Stimulated activated CD8-positive, alpha-beta memory T cell treated with anti-CD3 and anti-CD28 coated beads, Interleukin-7, amount 100 ng/mL, for 1 hour (primary cell): Measurements from ENCODE around the gene DDX46.
"Not testable (repeated sequence)": the region's sequence is repeated elsewhere in the genome, so short reads cannot be mapped to it uniquely, and the experiment has no call there.

Experiments used
- DNase-seq, 2 donors: peaks; one replicate each; pipeline ENCODE4 v3.0.0-alpha.2; 2020; ENCODE audit warnings: low read depth in 2 of 2

Gene DDX46

GRCh38 chr5:134840811-134841210 lies 82.2 kb downstream of the DDX46 start:
- no peak for DNase-seq

GRCh38 chr5:134844252-134844651 lies 85.7 kb downstream of the DDX46 start:
- no peak for DNase-seq

GRCh38 chr5:134845335-134845851 lies 86.8 kb downstream of the DDX46 start:
- DNase-seq: no peak

DNA sequence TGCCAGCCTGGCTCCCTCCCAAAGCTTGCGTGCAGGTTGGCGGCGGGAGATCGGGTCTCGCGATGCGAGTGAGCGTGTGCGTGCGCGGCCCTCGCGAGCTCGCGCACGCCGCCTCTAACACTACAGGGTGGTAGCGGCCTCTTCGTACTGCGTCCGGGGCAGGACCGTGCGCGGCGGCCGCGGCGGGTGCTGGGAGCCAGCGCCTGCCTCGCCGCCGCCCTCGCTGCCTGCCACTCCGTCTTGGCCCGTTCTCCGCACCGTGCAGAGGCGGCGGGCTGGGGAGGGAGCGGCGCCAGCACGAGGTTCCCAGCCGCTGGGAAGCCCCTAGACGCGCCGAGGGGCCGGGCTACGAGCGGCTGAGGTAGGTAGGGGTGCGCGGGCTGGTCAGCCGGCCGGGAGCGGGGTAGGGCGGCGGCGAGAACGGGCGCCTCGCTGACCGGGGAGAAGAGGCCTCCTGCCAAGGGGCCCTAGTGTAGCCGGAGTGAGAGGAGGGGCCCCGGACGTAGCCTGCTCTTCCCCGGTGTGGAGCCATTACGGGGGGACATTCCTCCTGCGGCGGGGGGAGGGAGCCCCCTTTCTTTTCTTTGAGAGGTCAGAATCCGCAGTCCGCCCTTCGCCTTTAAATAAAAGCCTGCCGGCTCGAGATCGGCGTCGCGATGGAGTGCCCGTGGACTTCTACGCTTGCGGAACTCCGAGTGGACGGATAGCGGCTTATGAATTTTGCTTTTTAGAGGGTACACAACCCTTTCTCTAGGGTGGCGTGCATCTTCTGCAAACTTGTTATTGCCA lies 87.5 kb downstream of the DDX46 start, which contains the start of gene C5orf24:
Gene C5orf24, plus strand, starts transcription at position 117 of the 789 bp plus-strand sequence. CDS start 8,933 bp downstream, outside the sequence.
- peak; percentile 80 to 82 for DNase-seq

GRCh38 chr5:134846641-134846960 lies 88.0 kb downstream of the DDX46 start:
- DNase-seq: no peak

DNA sequence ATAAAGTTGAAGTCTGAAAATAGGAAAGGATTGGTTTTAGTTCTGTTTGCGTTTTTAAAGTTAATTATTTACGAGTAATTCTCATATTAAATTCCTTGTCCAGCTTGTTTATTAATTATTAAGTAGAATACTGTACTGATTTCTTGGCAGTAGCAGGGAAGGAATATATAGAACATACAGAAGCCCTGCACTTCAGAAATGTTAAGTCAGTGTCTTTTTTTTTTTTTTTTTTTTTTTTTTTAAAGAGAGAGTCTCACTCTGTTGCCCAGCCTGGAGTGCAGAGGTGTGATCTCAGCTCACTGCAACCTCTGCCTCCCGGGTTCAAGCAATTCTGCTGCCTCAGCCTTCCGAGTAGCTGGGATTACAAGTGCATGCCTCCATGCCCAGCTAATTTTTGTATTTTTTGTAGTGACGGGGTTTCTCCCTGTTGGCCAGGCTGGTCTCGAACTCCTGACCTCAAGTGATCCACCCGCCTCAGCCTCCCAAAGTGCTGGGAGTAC lies 90.9 kb downstream of the DDX46 start:
- not testable (repeated sequence) for DNase-seq

GRCh38 chr5:134851307-134851923 lies 92.8 kb downstream of the DDX46 start:
- no peak for DNase-seq

- DNase-seq: not testable (repeated sequence)
Measured at GRCh38 chr5:134856465-134856864, 97.9 kb downstream of the DDX46 start.

DNA sequence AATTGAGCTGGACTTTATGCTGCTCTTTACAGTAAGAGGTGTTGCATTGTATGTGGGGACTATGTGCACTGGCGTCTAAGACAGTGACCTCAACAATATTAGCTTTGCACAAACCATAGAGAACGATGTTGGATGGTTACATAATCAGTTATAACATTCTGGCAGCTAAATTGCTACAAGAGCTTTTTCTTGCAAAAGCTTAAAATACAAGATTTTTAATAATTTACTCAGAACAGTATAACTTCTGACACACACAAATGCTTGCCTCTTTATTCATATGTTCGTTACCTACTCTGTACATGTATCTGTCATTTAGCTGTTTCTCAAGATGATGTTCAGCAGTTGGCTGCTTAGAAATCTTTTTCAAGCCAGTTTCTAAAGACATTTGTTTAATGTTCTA lies 98.8 kb downstream of the DDX46 start:
- no peak for DNase-seq

- DNase-seq: no peak
Measured at GRCh38 chr5:134864707-134865106, 106.1 kb downstream of the DDX46 start.

DNA sequence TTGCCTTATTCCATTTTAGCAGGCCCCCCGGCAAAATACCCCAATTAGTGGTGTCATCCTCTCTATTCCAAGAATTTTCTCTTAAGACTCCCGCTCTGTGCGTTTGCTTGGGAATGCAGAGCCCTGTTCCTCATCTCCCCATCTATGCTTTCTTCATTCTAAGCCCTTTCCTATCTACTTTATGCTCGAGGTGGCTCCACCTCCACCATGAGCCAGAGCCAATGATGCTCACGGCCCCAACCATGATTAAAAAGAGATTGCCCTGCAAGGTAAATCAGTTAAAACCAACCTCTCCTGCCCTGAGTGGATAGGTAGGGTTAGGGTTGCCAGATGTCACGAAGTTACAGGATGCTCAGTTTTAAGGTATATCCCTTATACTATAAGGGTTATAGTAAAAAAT lies 114.9 kb downstream of the DDX46 start:
- no peak for DNase-seq

- DNase-seq: peak; percentile 52 to 58
Measured at GRCh38 chr5:134873987-134874830, 115.6 kb downstream of the DDX46 start, which contains the start of gene TXNDC15. Gene TXNDC15 (plus strand): TSS chr5:134874371. CDS start chr5:134874428, 57 bp downstream.

GRCh38 chr5:134874831-134875655 lies 116.5 kb downstream of the DDX46 start:
- DNase-seq: peak in 1 of 2 donors; percentile 9

- DNase-seq: no peak
Measured at GRCh38 chr5:134877159-134877558, 118.6 kb downstream of the DDX46 start.

DNA sequence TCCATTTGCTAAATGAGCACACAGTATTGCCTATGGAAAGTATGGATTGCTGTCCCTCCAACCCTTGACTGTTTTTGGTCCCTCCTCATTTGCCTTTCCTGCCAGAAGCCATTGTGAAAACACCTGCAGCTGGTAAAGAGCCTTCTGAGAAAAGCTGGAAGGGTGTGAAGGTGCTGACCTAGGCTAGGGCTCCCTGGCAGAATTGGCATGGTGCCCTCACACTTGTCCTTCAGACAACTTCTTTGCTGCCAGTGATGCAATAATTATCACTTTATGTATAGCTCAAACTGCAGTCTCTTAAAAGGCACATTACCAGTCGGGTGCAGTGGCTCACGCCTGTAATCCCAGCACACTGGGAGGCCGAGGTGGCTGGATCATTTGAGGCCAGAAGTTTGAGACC lies 119.8 kb downstream of the DDX46 start:
- DNase-seq: no peak

DNA sequence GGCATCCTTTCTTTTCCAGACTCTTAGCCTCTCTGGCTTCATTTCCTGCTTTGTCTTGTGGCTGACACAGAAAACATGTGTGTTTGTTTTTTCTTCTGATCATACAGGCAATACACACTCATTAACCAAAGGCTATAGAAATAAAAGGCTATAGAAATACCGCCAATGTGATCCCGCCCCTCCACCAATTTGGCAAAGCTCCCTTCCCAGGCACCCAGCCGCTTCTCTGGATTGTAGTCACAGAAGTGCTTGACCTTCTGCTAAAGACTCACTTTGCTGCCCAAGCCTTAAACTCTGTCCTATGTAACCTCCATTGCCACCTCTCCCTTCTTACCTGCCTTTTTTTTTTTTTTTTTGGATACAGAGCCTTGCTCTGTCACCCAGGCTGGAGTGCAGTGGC lies 120.9 kb downstream of the DDX46 start:
- DNase-seq: no peak
